Measurements from ENCODE around the gene DYRK3.
"Not testable (repeated sequence)": the region's sequence is repeated elsewhere in the genome, so short reads cannot be mapped to it uniquely, and the experiment has no call there.

Gene DYRK3

DNA sequence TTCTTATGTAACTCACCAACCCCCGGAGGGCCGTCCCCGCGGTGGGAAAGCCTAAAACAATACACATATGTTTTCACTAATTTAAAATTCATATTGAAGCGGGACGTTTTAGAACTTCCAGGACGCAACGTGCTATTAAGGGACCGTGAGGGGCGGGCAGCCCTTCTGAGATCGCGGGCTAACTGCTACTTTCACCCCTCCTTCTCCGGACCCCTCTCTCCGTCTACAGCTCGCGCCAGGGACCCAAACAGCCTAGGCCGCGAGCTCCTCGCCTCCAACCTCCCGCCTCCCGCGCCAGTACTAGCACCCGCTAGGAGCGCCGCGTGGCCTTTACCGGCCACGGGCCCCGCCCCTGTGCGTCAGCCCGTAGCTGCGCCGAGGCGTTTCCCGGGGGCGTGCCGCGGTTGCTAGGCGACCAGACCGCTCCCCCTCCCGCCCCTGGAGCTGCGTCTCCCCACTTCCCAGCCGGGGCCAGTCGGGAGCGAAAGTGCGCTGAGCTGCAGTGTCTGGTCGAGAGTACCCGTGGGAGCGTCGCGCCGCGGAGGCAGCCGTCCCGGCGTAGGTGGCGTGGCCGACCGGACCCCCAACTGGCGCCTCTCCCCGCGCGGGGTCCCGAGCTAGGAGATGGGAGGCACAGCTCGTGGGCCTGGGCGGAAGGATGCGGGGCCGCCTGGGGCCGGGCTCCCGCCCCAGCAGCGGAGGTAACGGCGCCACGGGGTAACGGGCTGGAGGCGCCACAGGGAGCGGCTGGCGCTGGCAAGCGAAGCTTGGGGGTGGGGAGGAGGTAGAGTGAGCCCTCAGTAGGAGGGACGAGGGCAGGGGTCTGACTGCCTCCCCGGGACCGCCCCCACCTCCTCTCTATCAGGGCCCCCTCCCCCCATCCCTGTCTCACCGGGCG, at the start of gene DYRK3:
Gene DYRK3, plus strand, starts transcription at position 457 of the 898 bp plus-strand sequence. Its CDS starts 168 bp downstream, at position 625.
- DNase-seq, result peak; percentile 94 to 96

DNA sequence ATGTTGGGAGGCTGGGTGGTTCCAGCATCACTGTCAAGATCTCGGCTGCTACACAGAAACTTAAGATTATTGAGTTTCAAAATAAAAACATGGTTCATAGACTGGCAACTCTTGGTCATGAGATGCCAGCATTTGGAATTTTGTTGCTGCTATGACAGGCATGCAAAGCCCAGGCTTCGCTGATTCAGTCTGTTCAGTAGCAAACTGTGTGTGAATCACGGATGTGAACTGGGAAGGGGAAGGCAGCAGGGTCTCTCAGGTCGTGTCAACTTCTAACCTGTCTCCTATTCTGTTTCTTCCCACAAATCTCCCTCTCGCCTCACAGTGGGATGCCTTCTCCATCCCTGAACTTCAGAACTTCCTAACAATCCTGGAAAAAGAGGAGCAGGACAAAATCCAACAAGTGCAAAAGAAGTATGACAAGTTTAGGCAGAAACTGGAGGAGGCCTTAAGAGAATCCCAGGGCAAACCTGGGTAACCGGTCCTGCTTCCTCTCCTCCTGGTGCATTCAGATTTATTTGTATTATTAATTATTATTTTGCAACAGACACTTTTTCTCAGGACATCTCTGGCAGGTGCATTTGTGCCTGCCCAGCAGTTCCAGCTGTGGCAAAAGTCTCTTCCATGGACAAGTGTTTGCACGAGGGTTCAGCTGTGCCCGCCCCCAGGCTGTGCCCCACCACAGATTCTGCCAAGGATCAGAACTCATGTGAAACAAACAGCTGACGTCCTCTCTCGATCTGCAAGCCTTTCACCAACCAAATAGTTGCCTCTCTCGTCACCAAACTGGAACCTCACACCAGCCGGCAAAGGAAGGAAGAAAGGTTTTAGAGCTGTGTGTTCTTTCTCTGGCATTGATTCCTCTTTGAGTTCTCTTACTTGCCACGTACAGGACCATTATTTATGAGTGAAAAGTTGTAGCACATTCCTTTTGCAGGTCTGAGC, 48.6 kb upstream of the DYRK3 start:
- DNase-seq, result no peak

DNA sequence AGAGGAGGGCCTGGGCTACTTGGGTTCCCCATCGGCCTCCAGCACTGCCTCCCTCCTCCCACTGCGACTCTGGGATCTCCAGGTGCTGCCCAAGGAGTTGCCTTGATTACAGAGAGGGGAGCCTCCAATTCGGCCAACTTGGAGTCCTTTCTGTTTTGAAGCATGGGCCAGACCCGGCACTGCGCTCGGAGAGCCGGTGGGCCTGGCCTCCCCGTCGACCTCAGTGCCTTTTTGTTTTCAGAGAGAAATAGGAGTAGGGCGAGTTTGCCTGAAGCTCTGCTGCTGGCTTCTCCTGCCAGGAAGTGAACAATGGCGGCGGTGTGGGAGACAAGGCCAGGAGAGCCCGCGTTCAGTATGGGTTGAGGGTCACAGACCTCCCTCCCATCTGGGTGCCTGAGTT, 47.4 kb upstream of the DYRK3 start:
- no peak for DNase-seq

DNA sequence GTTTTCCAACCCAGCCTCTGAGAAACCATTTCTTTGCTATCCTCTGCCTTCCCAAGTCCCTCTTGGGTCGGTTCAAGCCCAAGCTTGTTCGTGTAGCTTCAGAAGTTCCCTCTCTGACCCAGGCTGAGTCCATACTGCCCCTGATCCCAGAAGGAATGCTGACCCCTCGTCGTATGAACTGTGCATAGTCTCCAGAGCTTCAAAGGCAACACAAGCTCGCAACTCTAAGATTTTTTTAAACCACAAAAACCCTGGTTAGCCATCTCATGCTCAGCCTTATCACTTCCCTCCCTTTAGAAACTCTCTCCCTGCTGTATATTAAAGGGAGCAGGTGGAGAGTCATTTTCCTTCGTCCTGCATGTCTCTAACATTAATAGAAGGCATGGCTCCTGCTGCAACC, 46.8 kb upstream of the DYRK3 start:
- no peak for DNase-seq

DNA sequence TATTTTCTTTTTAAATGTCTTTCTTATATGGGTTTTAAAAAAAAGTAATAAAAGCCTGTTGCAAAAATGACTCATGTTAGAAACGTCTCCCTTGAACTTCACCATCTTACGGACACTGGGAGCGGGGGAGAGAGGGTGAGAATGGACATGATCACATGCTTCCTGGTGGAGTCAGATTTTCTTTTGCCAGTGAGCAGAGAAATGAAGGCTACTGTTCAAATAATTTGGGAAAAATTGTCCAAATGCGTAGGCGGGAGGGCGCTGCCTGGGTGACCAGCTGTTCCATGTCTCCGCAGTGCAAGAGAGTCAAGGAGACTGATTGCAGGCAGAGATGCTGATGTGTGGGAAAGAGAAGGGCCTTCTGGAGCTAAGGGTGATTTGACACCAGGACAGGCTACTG, 46.1 kb upstream of the DYRK3 start:
- no peak for DNase-seq

DNA sequence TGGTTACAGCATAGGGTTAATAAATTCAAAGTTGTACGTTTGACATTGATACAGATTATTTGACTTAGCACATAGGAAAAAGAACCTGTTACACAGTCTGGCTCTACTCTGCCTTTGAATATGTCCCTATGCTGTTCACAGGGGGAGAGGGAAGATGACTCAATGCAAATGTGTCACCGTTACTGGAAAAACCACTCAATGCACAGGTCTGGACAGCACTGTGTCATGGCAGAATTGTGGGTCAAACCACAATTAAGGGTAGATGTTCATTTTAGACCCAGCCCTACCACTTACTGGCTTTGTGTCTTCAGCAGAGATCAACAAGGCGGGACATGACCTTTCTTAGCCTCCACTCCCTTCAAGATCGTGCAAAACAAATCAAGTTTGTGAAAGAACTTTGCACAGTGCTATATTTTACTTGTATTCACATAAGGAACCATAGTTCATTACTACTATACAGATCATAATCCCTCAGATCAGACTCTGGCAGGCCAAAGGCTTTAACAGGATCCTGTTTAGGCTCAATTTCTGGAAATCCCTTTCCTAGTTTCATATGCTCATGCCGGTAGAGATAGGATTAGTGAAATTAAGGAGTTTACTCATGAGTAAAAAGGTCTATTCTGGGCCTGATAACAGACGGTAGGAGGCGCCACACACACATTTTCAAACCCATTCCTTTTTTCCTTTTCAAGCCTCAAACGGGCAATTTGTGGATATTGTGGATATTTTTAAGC, 45.1 kb upstream of the DYRK3 start:
- DNase-seq, result peak; percentile 56 to 67

DNA sequence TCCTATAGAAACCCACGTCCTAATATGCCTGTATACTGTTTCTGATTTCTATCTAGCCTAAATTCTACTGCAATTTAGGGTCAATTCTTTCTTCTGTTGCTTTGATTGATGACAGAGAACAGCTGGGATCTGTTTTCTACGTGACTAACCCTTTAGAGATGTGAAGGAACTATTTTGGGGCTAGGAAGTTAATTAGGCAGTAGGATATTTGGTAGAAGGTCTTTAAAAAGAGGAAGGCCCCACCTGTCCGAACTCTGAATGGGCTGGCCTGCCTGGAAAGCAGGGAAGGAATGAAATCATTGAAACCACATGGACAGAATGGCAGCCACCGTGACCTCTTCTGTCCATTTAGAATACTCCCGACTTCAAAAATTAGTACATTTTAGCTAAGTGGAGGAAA, 44.1 kb upstream of the DYRK3 start:
- DNase-seq, result no peak

DNA sequence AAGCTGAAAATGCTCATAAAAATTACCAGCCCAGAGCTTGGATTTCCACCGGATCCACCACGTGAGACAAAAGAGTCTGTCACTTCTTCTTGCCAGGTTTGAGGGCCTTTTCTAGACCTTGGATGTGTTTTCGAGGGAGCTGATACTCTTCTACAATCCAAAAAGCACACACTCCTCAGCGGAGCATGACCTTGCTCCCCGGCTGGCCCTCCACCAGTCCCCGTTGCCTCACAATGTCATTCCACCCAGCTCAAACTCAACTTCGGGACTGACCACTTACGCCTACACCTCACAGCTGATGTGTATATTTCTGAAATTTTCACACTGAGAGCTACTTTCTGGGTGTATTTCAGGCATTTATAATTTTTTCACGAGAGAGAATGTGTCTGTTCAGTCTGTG, 43.6 kb upstream of the DYRK3 start:
- DNase-seq, result no peak

DNA sequence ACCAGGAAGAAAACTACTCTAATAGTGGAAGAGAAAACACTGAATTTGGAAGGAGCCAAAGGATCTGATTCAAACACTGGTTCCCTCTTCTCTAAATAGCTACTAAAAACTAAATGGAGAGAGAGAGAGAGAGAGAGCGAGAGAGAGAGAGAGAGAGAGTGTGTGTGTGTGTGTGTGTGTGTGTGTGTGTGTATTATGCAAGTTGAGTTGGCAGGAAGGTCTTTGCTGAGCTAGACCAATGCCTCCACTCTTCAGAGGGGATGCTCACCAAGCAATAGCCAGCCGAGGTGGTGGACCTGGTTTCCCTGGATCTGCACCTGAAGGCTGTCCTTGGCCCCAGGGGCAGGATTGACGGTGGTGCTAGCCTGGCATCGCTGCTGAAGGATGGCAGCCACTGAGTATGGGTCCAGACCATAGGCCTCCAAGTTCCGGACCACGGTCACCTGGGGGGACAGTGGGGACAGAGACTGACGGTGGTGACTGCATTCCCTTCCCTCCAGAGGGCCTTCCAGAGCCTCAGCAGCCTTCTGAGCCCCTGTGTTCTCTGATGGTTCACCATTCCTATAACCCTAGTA, 41.9 kb upstream of the DYRK3 start:
- DNase-seq, result no peak

DNA sequence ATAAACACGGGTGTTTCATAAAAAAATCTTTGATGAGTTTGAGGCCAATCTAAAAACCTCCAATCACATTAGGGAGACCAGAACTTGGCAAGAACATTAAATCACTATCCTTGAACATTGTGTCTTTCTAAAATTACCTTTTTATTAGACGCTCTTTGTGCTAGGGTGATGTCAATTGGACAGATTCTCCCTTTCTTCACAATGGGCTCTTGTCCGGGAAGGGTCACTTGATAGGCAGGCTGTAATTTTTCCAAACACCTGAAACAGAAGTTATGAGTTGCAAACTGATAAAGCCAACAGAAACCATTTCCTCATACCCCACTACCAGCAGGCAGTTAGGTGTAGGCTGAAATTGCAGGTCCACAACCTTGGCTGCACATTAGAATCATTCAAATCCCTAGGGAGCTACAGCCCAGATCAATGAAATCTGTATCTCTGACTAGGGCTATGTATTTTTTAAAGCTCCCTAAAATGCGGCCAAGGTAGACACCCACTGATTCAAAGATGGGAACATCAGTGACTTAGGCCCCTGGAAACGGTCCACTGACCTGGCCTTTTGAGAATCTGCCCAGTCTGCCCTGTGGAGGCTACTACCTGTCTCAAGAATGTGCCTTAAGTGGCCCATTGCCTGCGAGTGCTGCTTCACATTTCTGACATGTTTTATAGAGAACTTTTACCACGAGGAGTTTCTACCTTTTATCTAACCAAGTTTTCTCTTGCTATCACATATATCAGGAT, 39.6 kb upstream of the DYRK3 start:
- DNase-seq, result no peak

DNA sequence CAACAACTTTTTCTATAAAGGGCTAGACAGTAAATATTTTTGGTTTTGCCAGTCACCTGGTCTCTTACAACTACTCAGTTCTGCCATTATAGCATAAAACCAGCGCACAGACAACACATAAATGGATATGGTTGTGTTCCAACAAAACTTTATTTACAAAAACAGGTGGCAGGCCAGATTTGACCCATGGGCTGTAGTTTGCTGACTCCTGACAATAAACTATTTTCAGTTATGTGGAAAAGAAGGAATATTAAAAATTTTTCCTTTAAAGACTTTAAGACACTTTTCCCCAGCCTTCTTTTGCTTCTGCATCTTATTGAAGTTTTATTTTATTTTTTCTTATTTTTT, 39.0 kb upstream of the DYRK3 start:
- no peak for DNase-seq

DNA sequence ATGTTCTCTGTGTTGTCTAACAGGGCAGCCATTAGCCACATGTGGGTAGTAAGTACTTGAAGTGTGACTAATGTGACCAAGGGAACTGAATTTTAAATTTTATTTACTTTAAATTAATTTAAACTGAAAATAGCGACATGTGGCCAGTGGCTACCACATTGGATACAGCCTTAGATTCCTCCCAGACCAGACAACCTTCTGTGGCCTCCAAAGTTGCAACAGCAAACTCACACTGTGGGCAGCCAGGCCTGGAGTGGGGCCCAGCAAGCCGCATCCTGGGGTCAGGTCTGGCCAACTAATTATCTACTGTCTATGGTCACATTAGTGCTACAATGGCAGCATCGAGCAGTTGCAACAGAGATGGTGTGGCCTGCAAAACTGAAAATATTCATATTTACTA, 34.8 kb upstream of the DYRK3 start:
- DNase-seq, result no peak

DNA sequence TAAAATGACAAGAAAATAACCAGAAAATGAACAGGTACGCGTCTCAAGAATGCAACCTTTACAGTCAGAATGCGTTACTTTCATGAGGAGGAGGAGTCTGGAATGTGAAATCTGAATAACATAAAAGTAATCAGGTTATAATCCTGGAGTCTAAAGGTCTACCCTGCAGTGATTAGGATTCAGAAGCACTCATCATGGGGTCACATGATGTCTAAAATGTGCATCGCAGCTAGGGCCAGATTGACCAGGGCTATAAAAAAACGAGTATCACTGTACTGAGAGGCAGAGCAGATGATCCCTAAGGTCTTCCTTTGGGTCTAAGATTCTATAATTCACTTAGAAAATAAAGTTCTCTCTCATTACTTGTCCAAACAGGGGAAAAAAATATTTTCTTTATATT, 30.5 kb upstream of the DYRK3 start:
- DNase-seq, result no peak

DNA sequence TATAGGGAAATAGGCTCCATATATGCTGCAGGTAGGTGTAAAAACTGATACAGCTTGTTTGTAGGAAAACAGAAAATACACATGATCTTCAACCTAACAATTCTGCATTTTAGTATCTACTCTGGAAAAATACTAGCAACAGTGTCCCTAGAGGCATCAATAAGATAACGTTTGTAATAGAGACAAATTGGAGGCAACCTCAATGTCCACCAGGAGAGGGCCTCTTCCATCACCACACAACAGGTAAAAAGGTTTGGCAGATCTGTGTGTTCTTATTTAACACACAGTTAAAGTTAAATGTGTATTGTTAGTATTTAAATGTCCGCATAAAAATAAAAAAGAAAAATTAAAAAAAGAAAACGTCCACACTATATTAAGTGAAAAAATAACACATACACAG, 28.5 kb upstream of the DYRK3 start:
- DNase-seq, result no peak

DNA sequence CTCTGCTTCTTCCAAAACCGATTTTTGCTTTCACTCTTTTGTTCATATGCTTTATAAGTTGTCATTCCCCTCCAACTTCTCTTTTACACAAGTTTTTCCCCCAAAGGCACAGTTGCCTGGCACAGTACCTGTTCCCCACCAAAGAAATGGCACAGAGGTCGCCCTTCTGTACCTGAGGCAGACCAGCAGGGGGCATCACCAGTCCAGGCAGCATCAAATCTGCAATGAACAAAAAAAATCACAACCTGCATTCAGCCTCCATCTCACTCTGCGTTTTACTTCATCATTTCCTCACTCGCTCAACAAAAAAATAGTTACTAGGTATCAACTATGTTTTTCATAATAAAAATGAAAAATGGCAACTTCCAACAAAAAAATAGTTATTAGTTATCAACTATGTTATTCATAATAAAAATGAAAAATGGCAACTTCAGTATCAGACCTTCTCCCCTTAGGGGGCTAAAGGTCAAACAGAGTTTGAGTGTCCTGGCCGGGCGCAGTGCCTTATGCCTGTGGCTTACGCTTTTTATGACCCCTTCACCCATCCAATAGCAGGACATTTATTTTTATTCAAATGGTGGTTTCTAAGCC, 27.1 kb upstream of the DYRK3 start:
- peak; percentile 66 to 73 for DNase-seq

DNA sequence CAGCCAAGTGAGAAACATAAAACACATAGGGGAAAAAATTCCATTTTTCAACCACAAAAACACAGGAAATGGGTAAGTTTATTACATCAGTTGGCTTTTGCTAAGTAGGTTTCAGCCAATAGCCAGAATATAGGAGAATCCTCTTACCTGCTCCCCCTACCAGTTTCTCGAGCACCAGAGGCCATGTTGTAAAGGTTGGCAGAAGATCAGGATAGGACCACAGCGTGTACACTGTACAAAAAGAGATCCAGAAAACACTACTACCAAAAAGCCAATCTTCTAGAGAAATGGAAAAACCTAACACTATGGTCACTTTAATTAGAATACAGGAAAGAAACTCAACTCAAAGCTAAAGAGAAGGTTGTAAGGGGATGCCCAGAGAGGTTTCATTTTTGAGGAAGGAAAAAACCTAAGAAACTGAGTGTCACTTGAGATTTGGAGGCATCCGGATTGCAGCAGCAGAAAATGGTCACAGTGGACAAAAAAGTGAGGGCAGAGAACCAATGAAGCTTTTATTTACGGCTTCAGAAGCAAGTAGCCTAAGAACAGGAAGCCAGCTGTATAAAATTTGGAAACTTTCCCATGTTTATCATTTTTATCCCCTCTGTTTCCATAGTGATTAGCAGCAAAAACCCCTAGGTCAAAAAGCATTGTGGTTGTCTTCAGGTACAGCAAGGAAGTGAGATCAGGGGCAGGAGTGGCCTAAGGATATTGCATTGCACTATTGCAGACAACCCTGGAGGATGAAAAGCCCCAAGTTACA, 25.9 kb upstream of the DYRK3 start:
- no peak for DNase-seq

DNA sequence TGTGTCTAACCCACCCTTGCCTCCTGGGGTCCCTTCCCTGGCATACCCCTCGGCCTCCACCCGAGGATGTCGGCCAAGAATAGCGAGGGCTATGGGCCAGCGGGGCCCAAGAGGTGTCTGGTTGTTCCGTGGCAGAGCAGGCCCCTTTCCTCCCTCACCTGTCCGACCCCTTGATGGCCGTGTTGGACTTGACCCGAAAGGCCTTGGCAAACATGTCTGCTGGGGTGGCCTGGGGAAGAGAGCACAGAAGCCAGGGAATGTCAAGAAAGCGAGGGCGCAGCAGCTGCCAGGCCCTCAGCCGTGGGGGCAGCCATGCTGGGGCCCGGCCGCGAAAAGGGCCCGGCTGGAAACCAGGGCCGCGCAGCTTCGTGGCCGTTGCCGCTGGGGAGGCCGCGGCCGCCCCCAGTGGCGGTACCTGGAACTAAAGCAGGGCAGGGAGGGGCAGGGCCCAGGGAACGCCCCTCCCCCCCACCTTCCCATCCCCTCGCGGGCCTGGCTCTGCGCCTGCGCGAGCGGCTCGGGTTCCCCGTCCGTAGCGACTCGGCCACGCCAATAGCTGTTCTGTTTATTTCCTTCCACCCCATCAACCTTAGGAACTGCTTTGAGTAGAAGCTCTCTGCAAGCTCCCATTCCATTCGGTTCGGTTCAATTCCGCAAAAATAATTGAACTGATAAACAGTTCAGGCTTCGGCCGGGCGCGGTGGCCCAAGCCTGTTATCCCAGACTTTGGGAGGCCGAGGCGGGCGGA, 23.0 kb upstream of the DYRK3 start, which contains the start of gene EIF2D:
Gene EIF2D, minus strand, starts transcription at position 337 of the 748 bp plus-strand sequence. Its CDS starts 123 bp downstream, at position 214.
- DNase-seq, result peak; percentile 96

DNA sequence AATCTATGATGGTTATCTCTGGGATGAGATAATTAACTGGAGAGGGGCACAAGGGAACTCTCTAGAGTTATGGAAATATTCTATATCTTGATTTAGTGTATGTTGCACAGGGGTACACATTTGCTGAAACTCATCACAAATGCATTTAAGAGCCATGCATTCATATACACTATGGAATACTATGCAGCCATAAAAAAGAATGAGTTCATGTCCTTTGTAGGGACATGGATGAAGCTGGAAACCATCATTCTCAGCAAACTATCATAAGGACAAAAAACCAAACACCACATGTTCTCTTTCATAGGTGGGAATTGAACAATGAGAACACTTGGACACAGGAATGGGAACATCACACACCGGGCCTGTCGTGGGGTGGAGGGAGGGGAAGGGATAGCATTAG, 8.9 kb upstream of the DYRK3 start:
- not testable (repeated sequence) for DNase-seq

DNA sequence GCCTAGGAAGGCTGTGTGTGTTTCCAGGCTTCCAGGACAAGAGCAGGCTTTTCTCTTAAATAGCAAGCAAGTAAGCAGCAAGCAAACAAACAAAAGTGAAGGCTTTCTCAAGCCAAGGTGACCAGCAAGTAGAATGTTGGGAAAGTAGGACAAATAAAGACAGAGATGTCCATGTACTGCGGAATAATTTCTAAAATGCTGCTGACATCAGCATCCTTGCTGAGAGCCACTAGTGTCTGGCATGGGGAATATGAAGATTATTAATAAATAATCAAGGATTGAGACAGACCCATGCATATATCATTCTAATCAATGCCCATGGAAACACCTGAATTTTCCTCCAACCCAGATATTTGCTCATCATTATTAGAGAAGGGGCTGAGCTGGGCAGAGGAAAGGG, 6.4 kb upstream of the DYRK3 start:
- no peak for DNase-seq

DNA sequence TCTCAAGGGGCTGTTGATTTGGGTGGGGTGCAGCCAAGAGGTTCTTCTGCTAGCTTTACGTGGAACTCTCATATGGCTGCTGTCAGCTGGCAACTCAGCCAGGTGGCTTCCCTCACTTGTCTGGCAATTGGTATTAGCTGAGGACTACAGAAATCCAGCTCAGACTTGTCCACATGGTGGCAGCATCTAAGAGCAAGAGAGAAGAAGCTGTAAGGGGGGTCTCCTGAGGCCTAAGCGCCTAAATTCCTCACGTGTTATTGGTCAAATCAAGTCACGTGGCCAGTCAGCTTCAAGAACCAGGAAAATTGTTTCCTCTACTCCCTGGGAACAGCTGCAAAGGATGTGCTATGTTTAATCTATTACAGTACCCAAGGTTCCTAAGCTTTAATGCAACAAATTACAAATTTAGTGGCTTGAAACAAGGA, 4.2 kb upstream of the DYRK3 start:
- DNase-seq, result peak in 1 of 2 experiments; percentile 19
